AG20443 (cell line): ENCODE results near the gene ZIC2.

Source experiments
- DNase-seq: peaks from one replicate; pipeline ENCODE4 v3.0.0; 2012; ENCODE audit warnings: low spot score, mixed read lengths

The ZIC2 gene

DNA sequence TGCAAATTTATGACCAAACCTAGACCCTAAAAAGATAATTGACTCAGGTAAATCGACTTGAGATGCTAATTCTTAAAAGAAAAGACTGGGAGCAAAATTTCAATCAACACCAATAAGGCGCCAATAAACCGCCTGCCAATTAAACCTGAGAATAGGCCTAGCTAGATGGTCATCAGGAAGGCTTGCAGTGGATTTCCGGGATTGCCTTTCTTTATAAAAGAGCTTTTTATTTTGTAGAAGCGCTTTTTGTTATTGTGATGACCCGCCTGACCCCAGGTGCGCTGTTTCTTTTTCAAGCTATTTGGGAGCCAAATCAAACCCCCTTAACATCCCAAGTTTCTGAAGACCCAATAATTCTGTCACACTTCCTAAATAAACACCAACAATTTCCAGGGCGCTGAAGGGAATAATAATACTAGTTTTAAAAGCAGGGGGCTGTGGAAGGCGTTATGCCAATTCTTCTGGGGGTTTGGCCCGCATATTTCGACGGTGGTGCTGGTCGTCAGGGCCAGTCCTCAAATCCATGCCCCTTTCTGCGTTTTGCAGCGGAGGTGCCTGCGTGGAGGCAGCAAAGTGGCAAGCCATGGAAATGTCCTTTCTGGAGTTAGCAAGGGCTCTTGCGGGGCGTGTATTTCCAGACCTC is 7.2 kb upstream of the ZIC2 start:
- DNase-seq = no peak

GRCh38 chr13:99974939-99975561 is 6.5 kb upstream of the ZIC2 start:
- no peak for DNase-seq

- DNase-seq = no peak
Measured at GRCh38 chr13:99975626-99976025, 6.0 kb upstream of the ZIC2 start.

- no peak for DNase-seq
Measured at GRCh38 chr13:99976575-99976974, 5.0 kb upstream of the ZIC2 start.

GRCh38 chr13:99977334-99977911 is 4.2 kb upstream of the ZIC2 start:
- DNase-seq = no peak

DNA sequence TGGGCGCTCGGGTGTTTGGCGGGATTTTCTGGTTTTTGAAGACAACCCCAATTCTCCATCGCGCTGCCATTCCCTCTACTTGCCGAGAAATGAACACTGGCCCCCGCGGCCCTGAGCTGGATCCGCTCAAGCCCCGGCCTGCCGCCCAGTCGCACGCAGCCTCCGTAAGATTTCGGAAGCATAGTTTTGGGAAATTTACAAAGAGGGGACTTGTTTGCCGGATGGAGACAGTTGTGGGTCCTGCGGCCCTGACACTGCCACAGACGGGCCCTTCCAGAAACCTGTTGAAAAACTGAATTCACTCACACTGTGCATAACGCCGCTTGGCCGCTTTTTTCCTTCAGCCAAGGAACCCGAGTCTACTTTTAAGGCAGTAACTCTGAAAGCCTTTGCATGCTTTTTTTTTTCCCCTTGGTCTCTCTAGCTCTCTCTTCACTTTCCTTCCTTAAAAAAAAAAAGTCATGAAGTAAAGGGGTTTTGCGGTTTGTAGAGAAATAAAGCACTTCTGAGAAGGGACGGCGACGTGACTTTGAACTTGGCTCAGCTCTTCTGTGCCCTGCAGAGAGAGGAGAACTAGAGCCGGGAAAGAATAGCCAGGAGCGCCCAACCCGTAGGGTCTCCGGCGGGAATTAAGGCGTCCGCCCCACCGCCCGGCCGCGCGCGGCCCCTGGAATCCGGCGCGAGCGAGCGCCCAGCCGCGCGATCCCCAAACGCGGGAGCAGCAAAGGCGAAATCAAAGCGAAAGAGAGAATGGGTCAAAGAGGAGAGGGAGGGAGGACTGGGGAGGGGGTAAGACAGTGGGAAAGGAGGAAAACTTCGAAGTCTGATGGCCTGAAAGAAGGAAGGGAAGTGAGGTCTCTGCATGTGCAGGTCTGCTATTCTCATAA is 3.4 kb upstream of the ZIC2 start:
- no peak for DNase-seq

DNA sequence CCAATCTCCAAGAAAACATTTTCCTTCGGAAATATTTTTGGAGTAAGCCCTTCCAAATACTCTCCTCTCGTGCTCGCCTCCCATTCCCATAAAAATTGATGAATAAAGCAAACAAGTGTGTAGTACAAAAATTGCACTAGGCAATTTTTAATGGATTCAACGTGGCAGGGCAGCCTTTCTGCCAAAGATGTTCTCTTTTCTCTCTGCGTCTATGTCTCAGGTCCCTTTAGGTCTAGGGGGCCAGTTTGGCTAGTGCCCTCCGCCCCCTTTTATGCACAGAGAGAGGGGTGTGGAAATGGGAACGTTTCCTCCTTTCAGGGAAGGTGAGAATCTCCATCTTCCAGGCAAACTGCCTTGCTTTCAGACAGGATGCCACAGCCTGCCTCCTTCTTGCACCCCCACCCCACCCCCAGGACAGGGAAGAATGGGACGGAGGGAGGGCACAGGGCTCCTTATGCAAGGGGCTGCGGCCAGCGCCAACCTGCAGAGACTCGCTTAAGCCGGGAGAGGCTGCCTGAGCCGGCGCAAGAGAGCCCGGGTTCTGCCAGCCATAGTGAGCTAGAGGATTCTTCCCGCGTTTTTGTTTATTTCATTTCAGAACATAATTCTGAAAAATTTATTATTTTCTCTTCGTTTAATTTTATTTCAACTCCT is 2.7 kb upstream of the ZIC2 start:
- DNase-seq = no peak

GRCh38 chr13:99979453-99980200 is 2.0 kb upstream of the ZIC2 start:
- no peak for DNase-seq

DNA sequence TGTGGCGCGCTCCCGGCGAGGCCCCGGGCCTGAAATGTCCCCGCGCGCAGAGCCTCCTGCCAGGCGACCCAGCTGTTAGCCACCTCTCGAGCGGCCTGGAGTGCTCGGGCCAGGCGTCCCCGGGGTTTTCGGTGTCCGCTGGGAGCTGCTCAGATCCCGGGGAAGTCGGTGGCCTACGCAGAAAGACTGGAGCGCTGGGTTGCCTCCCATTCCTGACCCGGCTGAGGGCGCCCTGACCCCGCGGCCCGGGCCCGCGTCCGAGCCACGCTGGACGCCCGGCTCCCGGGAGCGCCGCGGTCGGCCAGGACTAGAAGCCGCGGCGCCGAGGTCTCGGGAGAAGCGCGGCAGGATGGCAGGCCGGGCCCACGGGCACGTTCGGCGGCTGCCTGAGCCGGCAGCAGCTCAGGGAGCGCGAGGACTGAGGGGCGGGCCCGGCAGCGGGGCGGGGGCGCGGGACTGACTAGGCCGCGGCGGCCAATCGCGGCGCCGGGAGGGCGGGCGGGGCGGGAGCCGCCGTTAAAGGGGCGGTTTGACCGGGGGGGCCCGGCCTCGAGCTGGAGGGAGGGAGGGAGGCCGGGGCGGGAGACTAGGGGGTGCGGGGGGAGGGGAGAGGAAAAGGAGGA is 1.3 kb upstream of the ZIC2 start:
- DNase-seq = peak; percentile 94

GRCh38 chr13:99980824-99981734 is 505 bp upstream of the ZIC2 start:
- peak; percentile 41 for DNase-seq

- DNase-seq = peak; percentile 30
Measured at GRCh38 chr13:99982036-99982730, 599 bp downstream of the ZIC2 start.

- DNase-seq = no peak
Measured at GRCh38 chr13:99982731-99983498, 1.3 kb downstream of the ZIC2 start.

- DNase-seq = no peak
Measured at GRCh38 chr13:99983499-99984401, 2.2 kb downstream of the ZIC2 start.

DNA sequence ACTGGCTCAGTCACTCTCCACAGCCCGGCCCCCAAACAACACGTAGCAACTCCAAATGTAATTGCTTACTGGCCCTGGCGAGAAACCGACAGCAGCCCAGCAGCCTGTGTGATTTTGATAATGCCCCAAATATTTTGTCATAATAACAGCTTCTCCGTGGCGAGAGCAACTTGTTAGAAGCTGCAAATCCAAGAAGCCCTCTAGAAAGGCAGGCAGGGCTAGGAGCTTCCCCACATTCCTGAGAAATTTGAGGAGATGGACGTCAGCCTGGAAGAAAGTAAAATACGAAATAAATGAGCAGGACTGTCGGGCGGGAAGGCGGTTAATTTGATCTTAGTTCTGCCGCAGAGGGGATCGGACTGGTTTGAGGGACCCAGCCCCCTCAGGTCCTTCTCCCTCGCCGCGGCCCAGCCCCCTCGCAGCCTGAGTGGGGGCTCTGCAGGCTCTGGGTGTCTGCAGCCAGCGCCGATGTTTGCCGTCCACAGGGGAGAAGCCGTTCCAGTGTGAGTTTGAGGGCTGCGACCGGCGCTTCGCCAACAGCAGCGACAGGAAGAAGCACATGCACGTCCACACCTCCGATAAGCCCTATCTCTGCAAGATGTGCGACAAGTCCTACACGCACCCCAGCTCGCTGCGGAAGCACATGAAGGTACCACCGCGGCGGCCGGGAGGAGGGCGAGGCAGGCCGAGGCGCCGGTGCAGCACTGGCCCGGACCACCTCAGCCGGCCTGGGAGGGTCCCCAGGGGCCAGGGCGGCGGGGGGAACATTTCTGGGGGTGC is 3.1 kb downstream of the ZIC2 start:
- DNase-seq = no peak

DNA sequence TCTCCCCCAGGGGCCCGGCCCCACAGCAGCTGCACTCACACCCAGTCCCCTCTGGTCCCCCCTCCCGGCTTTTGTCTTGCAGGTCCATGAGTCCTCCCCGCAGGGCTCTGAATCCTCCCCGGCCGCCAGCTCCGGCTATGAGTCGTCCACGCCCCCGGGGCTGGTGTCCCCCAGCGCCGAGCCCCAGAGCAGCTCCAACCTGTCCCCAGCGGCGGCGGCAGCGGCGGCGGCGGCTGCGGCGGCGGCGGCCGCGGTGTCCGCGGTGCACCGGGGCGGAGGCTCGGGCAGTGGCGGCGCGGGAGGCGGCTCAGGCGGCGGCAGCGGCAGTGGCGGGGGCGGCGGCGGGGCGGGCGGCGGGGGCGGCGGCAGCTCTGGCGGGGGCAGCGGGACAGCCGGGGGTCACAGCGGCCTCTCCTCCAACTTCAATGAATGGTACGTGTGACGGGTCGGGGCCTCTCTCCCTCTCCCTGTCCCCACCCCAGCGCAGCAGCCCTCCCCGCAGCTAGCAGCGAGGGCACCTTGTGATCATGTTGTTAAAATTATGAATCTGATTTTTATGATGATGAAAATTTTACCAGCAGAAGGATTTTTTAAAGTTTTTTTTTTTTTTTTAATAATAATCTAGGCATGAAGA is 3.8 kb downstream of the ZIC2 start:
- no peak for DNase-seq

DNA sequence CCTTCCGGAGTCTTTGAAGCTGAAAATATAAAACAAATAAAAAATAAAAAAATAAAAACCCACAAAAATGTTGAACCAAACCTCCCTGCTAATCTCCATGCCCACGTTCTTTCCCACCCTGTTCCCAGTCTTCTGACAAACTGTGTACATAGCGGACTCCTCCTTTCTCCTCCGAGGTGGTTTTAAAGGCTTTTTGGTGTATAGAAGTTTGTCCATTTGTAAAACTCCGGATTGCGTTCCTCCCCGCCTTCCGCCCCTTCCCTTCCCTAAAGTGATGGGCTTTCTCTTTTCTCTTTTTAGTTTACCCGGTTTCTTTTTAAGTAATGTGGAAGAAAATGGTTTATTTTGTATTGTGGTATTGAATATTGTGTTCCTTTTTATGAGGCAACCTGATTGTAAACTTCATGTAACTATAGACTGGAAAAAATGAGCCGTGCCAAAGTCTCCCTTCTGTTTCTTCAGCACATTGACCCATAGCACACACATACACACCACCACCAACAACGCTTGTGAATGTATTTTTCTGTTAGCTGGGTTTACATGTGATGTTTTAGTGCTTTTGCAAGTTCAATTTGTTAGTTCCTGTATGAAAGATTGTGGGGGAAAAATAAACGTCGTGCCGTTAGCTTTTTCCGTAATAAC is 4.4 kb downstream of the ZIC2 start:
- no peak for DNase-seq
